Endothelial cell of umbilical vein (primary cell): Measurements from ENCODE around the gene RNPEP. TPM values are rescaled to one million over a fixed set of nuclear protein-coding genes. Genes with fewer than 3 reads are reported as not detected.

Source experiments
- BruUV-seq: library from RNA; stranded (reverse); fragments of 400-500 nt; replicated peaks from 2 replicates; lab custom pipeline; 2021; lab: Mats Ljungman, UMichigan
- CTCF ChIA-PET: fragments of 300-600, 350-600 bp; sonication (Branson Sonifier 250); formaldehyde crosslinking; loops from one replicate; lab custom pipeline; 2021; ENCODE audit warnings: antibody characterized with exemption, inconsistent platforms; lab: Charles Lee
- POLR2A ChIA-PET: fragments of 300-600, 350-600 bp; sonication (Branson Sonifier 250); formaldehyde crosslinking; loops from one replicate; lab custom pipeline; 2021; ENCODE audit warnings: antibody characterized with exemption, inconsistent platforms; lab: Charles Lee
- DNase-seq: peaks from one replicate; pipeline ENCODE4 v3.0.0-alpha.2; 2011; ENCODE audit warnings: low read depth, low spot score
- FAIRE-seq: peaks from 2 replicates; lab custom pipeline; 2011; peaks lifted over from hg19 to GRCh38; lab: Jason Lieb, UNC
- H2AFZ ChIP-seq: 2 replicates; pipeline ENCODE4 v1.6.0; 2012; ENCODE audit warnings: low read depth, low read length, control low read depth, inconsistent platforms
- H3K27ac ChIP-seq: 2 replicates; pipeline ENCODE4 v1.5.1; 2011; ENCODE audit warnings: low read depth, mild to moderate bottlenecking, control low read depth, low read length, moderate library complexity; ENCODE audit not compliant: insufficient read depth
- H3K27me3 ChIP-seq, 2 experiments: 2 replicates each; pipeline versions ENCODE4 v1.6.0 to v1.6.1; 2011; ENCODE audit warnings: low read length in 2 of 2, mixed read lengths in 1 of 2; ENCODE audit not compliant: control insufficient read depth in 2 of 2, insufficient read depth in 2 of 2
- H3K36me3 ChIP-seq, 2 experiments: 2 replicates in 1 of 2; 3 replicates in 1 of 2; pipeline ENCODE4 v1.5.1; 2011; ENCODE audit warnings: low read length in 2 of 2, mild to moderate bottlenecking in 1 of 2, moderate library complexity in 1 of 2; ENCODE audit not compliant: control insufficient read depth in 2 of 2, insufficient read depth in 2 of 2; ENCODE audit errors: extremely low read depth in 1 of 2
- H3K4me1 ChIP-seq: 3 replicates; pipeline ENCODE4 v1.5.1; 2011; ENCODE audit warnings: mild to moderate bottlenecking, low read length; ENCODE audit not compliant: control insufficient read depth, insufficient read depth; ENCODE audit errors: extremely low read depth
- H3K4me2 ChIP-seq: 2 replicates; pipeline ENCODE4 v1.6.1; 2011; ENCODE audit warnings: low read length, control low read depth, mixed read lengths; ENCODE audit not compliant: insufficient read depth
- H3K4me3 ChIP-seq, 3 experiments: fragments of 200-600 bp in 1 of 3; sonication (generic), shearing (Covaris generic) in 1 of 3; replicated peaks in 1 of 3; 2 replicates each; pipeline ENCODE4 v1.5.1; 2011 to 2016; ENCODE audit warnings: control low read depth in 3 of 3, low read length in 3 of 3, mild to moderate bottlenecking in 2 of 3, inconsistent platforms in 1 of 3, low read depth in 1 of 3, moderate library complexity in 1 of 3; ENCODE audit not compliant: insufficient read depth in 1 of 3
- H3K79me2 ChIP-seq: 2 replicates; pipeline ENCODE4 v1.6.0; 2012; ENCODE audit warnings: low read length, inconsistent platforms; ENCODE audit not compliant: control insufficient read depth, insufficient read depth
- H3K9ac ChIP-seq: replicated peaks from 2 replicates; pipeline ENCODE3; 2011; ENCODE audit warnings: low read length, control low read depth; ENCODE audit not compliant: insufficient read depth; ENCODE audit errors: extremely low read depth
- H3K9me1 ChIP-seq: replicated peaks from 3 replicates; pipeline ENCODE4 v1.6.0; 2011; ENCODE audit warnings: mild to moderate bottlenecking, low read length; ENCODE audit not compliant: control insufficient read depth, insufficient read depth; ENCODE audit errors: extremely low read depth
- H3K9me3 ChIP-seq: replicated peaks from 2 replicates; pipeline ENCODE4 v1.5.1; 2012; ENCODE audit warnings: low read length, inconsistent platforms; ENCODE audit not compliant: control insufficient read depth, insufficient read depth
- H4K20me1 ChIP-seq: replicated peaks from 2 replicates; pipeline ENCODE3; 2011; ENCODE audit warnings: mild to moderate bottlenecking, low read length; ENCODE audit not compliant: control insufficient read depth, insufficient read depth; ENCODE audit errors: extremely low read depth
- EZH2 ChIP-seq: IDR thresholded peaks from 2 replicates; pipeline ENCODE4 v1.6.1; 2012; ENCODE audit warnings: borderline replicate concordance, low read depth, mild to moderate bottlenecking, moderate library complexity, low read length, inconsistent platforms; ENCODE audit not compliant: severe bottlenecking
- FOS ChIP-seq: IDR thresholded peaks from 2 replicates; pipeline ENCODE4 v1.6.1; 2011; ENCODE audit warnings: mild to moderate bottlenecking, low read length, moderate library complexity, borderline replicate concordance; ENCODE audit not compliant: insufficient read depth
- GATA2 ChIP-seq: IDR thresholded peaks from 2 replicates; pipeline ENCODE4 v1.7.0; 2011; ENCODE audit warnings: low read depth, mild to moderate bottlenecking, moderate library complexity, mixed read lengths, low read length; ENCODE audit not compliant: insufficient read length, insufficient read depth
- JUN ChIP-seq: IDR thresholded peaks from 2 replicates; pipeline ENCODE4 v1.6.1; 2011; ENCODE audit warnings: borderline replicate concordance, low read depth; ENCODE audit not compliant: insufficient read length, insufficient read depth
- MYC ChIP-seq: IDR thresholded peaks from one replicate; pipeline ENCODE4 v1.6.1; 2011; ENCODE audit warnings: mild to moderate bottlenecking, low read depth, low read length
- POLR2A ChIP-seq: IDR thresholded peaks from 2 replicates; pipeline ENCODE4 v1.6.1; 2012; ENCODE audit warnings: low read depth, mild to moderate bottlenecking, control low read depth, low read length
- POLR2AphosphoS5 ChIP-seq: IDR thresholded peaks from 2 replicates; pipeline ENCODE4 v1.6.1; 2012; ENCODE audit warnings: low read depth, mild to moderate bottlenecking, control low read depth, low read length, moderate library complexity; ENCODE audit not compliant: insufficient read depth
- dilution Hi-C: fragments of 300-500 bp; cut with MboI; formaldehyde crosslinking; loops from one replicate; pipeline ENCODE4 v1.15.0; 2019; ENCODE audit warnings: low sequenced_read_pairs; ENCODE audit not compliant: extremely low pct_ligation_motif_present
- intact Hi-C: fragments of 100-400 bp; cut with micrococcal nuclease; formaldehyde crosslinking; loops from one replicate; pipeline ENCODE4 v1.10.0; 2022
- polyA plus RNA-seq, 4 experiments: library from polyadenylated mRNA; depleted of rRNA in 3 of 4; stranded (reverse) in 3 of 4; unstranded in 1 of 4; fragments of >200 nt; gene quantifications; 2 replicates each; pipeline versions ENCODE4 v1.2.1 to v1.2.3, GENCODE V29; 2011 to 2012; ENCODE audit warnings: missing spikeins in 1 of 4
- total RNA-seq: library from RNA; stranded (reverse); gene quantifications from 2 replicates; pipeline ENCODE4 v1.2.3, GENCODE V29; 2021
- TF ChIP-seq, protein P1 (sequence below), 2 donors: IDR thresholded peaks; 1 replicate in 1 of 2; 2 replicates in 1 of 2; pipeline ENCODE4 v1.5.1; 2011; ENCODE audit warnings: low read length in 2 of 2, mild to moderate bottlenecking in 2 of 2, moderate library complexity in 2 of 2, control low read depth in 1 of 2, inconsistent platforms in 1 of 2, low read depth in 1 of 2; ENCODE audit not compliant: insufficient read depth in 1 of 2; ENCODE audit errors: extremely low read depth in 1 of 2
- TF ChIP-seq, protein P2 (sequence below): IDR thresholded peaks from 2 replicates; pipeline ENCODE4 v1.6.1; 2011; ENCODE audit not compliant: insufficient read depth, insufficient read length

RNPEP gene
- total and polyA plus RNA-seq, 2 donors (not counting 3 experiments of a cell fraction or from before 2014, with no cell fraction given): 56.1 to 73.5 TPM

DNA sequence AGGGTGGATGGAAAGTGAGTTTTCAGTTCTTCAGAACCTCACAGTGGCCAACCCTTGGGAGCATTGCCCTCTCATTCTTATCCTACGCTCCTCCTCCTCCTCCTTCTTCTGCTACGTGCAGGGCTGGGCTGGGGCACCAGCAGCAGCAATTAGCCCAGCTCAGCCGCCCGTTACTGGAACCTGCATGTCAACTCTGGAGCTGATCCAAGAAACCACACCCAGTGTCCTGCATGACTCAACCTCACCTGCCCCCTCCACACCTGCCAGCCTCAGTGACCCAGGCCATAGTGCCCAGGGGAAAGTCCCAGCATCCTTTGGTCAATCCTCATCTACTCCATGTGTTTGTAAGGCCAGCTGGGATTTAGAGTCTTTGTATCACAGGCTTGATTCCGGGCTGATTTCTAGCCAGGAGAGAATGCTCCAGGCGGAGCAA, 40.6 kb downstream of the RNPEP start:
- Histone ChIP-seq H3K4me2 (no peak overlapping the region), H2AFZ (no peak overlapping the region), H3K79me2 (no peaks in the 10 kb centered on the region), H3K27me3 (peaks cover 5 to 7% of the 10 kb centered on the region in 2 experiments), H3K9me1 (no peaks in the 10 kb centered on the region), H4K20me1 (no peaks in the 10 kb centered on the region), H3K36me3 (no peaks in the 10 kb centered on the region), H3K9me3 (no peaks in the 10 kb centered on the region), H3K4me1 (no peaks in the 10 kb centered on the region), H3K9ac (no peak overlapping the region), H3K27ac (no peak overlapping the region), H3K4me3 (no peak overlapping the region)
- TF ChIP-seq, protein P1, sequence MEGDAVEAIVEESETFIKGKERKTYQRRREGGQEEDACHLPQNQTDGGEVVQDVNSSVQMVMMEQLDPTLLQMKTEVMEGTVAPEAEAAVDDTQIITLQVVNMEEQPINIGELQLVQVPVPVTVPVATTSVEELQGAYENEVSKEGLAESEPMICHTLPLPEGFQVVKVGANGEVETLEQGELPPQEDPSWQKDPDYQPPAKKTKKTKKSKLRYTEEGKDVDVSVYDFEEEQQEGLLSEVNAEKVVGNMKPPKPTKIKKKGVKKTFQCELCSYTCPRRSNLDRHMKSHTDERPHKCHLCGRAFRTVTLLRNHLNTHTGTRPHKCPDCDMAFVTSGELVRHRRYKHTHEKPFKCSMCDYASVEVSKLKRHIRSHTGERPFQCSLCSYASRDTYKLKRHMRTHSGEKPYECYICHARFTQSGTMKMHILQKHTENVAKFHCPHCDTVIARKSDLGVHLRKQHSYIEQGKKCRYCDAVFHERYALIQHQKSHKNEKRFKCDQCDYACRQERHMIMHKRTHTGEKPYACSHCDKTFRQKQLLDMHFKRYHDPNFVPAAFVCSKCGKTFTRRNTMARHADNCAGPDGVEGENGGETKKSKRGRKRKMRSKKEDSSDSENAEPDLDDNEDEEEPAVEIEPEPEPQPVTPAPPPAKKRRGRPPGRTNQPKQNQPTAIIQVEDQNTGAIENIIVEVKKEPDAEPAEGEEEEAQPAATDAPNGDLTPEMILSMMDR (IDR thresholded peaks at IDR 0.05; ENCODE audit: extremely low read depth in 1 of 2, insufficient read depth in 1 of 2, low read depth in 1 of 2, low read length in 2 of 2): no peak
- no peak for TF ChIP-seq JUN
- TF ChIP-seq EZH2: no peak
- TF ChIP-seq, protein P2, sequence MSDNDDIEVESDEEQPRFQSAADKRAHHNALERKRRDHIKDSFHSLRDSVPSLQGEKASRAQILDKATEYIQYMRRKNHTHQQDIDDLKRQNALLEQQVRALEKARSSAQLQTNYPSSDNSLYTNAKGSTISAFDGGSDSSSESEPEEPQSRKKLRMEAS: no peak
- no peak for TF ChIP-seq POLR2A
- no peak for TF ChIP-seq POLR2AphosphoS5
- TF ChIP-seq GATA2: no peak
- TF ChIP-seq MYC: no peak
- TF ChIP-seq FOS: no peak
- POLR2A ChIA-PET: no interaction called here
- BruUV-seq: no TSS peak
- CTCF ChIA-PET: interaction anchor here (0.6 kb wide), 1 partner anchor 9 kb away, joined by 3 read pairs; no protein-coding TSS in a partner anchor
- no peak for DNase-seq
- dilution Hi-C loops: no loop called here
- FAIRE-seq: no peak
- intact Hi-C loops: no loop called here
